GM12891 (cell line): ENCODE results near the gene NRDE2.

Source experiments
- POLR2A ChIP-seq: IDR thresholded peaks from 2 replicates; pipeline ENCODE4 v1.6.1; 2011; ENCODE audit warnings: low read depth, low read length, control low read depth
- POLR2AphosphoS5 ChIP-seq: IDR thresholded peaks from 2 replicates; pipeline ENCODE4 v1.6.1; 2011; ENCODE audit warnings: low read depth, low read length, control low read depth
- POU2F2 ChIP-seq: IDR thresholded peaks from 2 replicates; pipeline ENCODE4 v1.6.1; 2011; ENCODE audit warnings: low read depth, mild to moderate bottlenecking, control low read depth, low read length, moderate library complexity
- SPI1 ChIP-seq: IDR thresholded peaks from 2 replicates; pipeline ENCODE4 v1.6.1; 2011; ENCODE audit warnings: low read depth, low read length, control low read depth
- TAF1 ChIP-seq: IDR thresholded peaks from 2 replicates; pipeline ENCODE4 v1.6.1; 2011; ENCODE audit warnings: low read depth, low read length, control low read depth

DNA sequence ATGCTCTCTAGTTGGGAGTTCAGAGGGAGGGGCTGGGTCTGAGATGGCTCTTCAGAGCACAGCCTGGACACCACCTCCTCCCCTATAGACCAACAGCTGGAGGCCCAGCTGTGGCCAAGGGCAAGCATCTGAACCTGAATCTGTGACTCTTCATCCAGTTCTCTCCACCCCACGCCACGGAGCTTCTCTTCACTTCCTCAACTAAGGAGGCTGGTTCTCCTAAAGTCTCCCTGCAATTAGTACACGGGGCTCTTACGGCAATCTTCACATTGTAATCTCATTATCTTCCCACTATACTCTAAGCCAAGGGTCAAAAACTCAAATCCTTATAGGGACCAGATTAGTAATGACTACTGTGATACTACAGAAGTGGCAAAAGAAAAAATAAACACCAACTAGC, 9.8 kb downstream of the NRDE2 start:
- TF ChIP-seq TAF1 = no peak
- TF ChIP-seq POLR2A = no peak
- no peak for TF ChIP-seq POLR2AphosphoS5
- no peak for TF ChIP-seq SPI1
- TF ChIP-seq POU2F2 = no peak
